GM12875 (cell line): ENCODE results near the gene NCOA3.

Experiments
- H3K4me3 ChIP-seq: one replicate; pipeline ENCODE4 v1.5.1; 2011; ENCODE audit warnings: low read depth, low read length, control low read depth
- TF ChIP-seq, protein P1 (sequence below): IDR thresholded peaks from 2 replicates; pipeline ENCODE4 v1.5.1; 2011; ENCODE audit warnings: low read depth, mild to moderate bottlenecking, control low read depth, inconsistent platforms, low read length, moderate library complexity, borderline replicate concordance; ENCODE audit not compliant: insufficient read depth

The NCOA3 gene

DNA sequence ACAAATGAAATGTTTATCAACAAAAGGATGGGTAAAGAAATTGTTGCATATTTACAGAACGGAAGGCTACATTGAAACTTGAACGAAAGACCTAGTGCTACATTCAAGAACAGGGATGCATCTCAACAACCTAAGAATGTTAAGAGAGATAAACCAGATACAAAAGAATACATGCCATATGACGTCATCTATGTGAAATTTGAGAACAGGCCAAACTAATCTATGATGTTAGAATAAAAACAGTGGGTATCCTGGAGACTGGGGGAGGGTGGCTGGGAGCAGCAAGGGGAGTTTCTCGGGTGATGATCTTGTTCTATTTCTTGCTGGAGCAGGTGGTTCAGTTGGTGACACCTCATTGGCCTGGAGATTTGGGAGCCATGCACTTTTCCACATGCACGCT is 202.1 kb downstream of the NCOA3 start:
- no peak overlapping the region for H3K4me3 ChIP-seq
- TF ChIP-seq, protein P1, sequence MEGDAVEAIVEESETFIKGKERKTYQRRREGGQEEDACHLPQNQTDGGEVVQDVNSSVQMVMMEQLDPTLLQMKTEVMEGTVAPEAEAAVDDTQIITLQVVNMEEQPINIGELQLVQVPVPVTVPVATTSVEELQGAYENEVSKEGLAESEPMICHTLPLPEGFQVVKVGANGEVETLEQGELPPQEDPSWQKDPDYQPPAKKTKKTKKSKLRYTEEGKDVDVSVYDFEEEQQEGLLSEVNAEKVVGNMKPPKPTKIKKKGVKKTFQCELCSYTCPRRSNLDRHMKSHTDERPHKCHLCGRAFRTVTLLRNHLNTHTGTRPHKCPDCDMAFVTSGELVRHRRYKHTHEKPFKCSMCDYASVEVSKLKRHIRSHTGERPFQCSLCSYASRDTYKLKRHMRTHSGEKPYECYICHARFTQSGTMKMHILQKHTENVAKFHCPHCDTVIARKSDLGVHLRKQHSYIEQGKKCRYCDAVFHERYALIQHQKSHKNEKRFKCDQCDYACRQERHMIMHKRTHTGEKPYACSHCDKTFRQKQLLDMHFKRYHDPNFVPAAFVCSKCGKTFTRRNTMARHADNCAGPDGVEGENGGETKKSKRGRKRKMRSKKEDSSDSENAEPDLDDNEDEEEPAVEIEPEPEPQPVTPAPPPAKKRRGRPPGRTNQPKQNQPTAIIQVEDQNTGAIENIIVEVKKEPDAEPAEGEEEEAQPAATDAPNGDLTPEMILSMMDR: no peak

GRCh38 chr20:47704746-47705496 is 203.2 kb downstream of the NCOA3 start:
- H3K4me3 ChIP-seq: no peak overlapping the region
- TF ChIP-seq, protein P1: 0 out of 2 replicates have a peak, but pooled peaks have one; percentile 4

DNA sequence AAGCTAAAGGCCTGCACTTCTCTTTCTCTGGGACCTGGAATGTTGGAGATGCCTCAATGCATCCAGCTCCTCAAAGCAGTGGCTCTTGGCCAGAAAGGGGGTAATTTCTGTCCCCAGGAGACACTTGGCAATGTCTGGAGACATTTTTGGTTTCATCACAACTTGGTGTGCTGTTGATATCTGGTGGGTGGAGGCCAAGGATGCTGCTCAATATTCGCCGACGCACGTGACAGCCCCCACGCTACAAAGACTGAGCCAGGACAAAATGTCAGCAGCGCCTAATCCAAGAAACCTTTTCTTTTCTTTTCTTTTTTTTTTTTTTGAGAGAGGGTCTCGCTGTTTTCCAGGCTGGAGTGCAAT is 203.8 kb downstream of the NCOA3 start:
- no peak overlapping the region for H3K4me3 ChIP-seq
- TF ChIP-seq, protein P1: no peak

GRCh38 chr20:47706345-47706744 is 204.7 kb downstream of the NCOA3 start:
- H3K4me3 ChIP-seq: no peak overlapping the region
- TF ChIP-seq, protein P1: no peak
